HG03196 (cell line): ENCODE results near the gene C4orf50.

Source experiments
- ATAC-seq: cut with Tn5 transposase; IDR thresholded peaks from one replicate; pipeline ENCODE4 v1.9.1; 2021; ENCODE audit not compliant: unreplicated experiment

Gene C4orf50

GRCh38 chr4:5894266-5894665 is 124.0 kb downstream of the C4orf50 start:
- no peak for ATAC-seq

- no peak for ATAC-seq
Measured at GRCh38 chr4:5893591-5893990, 124.6 kb downstream of the C4orf50 start.

- no peak for ATAC-seq
Measured at GRCh38 chr4:5893004-5893580, 125.1 kb downstream of the C4orf50 start, which contains the start of gene CRMP1. TSS of gene CRMP1 (minus strand) at chr4:5893086. CDS start at chr4:5892969, 117 bp downstream.

- ATAC-seq: no peak
Measured at GRCh38 chr4:5892323-5893003, 125.8 kb downstream of the C4orf50 start.

GRCh38 chr4:5891563-5892322 is 126.5 kb downstream of the C4orf50 start:
- ATAC-seq: no peak

- no peak for ATAC-seq
Measured at GRCh38 chr4:5890063-5890727, 128.0 kb downstream of the C4orf50 start.

- ATAC-seq: no peak
Measured at GRCh38 chr4:5889002-5889696, 129.1 kb downstream of the C4orf50 start.

- ATAC-seq: no peak
Measured at GRCh38 chr4:5888222-5889001, 129.8 kb downstream of the C4orf50 start.

GRCh38 chr4:5887361-5888221 is 130.6 kb downstream of the C4orf50 start:
- no peak for ATAC-seq

GRCh38 chr4:5887011-5887360 is 131.2 kb downstream of the C4orf50 start:
- no peak for ATAC-seq

GRCh38 chr4:5885733-5886132 is 132.5 kb downstream of the C4orf50 start:
- no peak for ATAC-seq

GRCh38 chr4:5884796-5885195 is 133.4 kb downstream of the C4orf50 start:
- no peak for ATAC-seq

GRCh38 chr4:5883916-5884315 is 134.3 kb downstream of the C4orf50 start:
- no peak for ATAC-seq

GRCh38 chr4:5882947-5883346 is 135.3 kb downstream of the C4orf50 start:
- ATAC-seq: no peak

- no peak for ATAC-seq
Measured at GRCh38 chr4:5881340-5881739, 136.9 kb downstream of the C4orf50 start.

GRCh38 chr4:5878359-5878758 is 139.9 kb downstream of the C4orf50 start:
- no peak for ATAC-seq

GRCh38 chr4:5877392-5877791 is 140.8 kb downstream of the C4orf50 start:
- ATAC-seq: no peak

GRCh38 chr4:5874811-5875449 is 143.3 kb downstream of the C4orf50 start:
- no peak for ATAC-seq

- ATAC-seq: no peak
Measured at GRCh38 chr4:5870701-5871100, 147.5 kb downstream of the C4orf50 start.
